ENCODE results near the gene ATP5MG. TPM values are rescaled to one million over a fixed set of nuclear protein-coding genes. Genes with fewer than 3 reads are reported as not detected.
"Not testable (repeated sequence)": the region's sequence is repeated elsewhere in the genome, so short reads cannot be mapped to it uniquely, and the experiment has no call there.

The ATP5MG gene
- polyA plus RNA-seq, 4 donors = 334 to 463 (median 422) TPM

- not testable (repeated sequence) for DNase-seq (ENCODE audit: low read depth in 4 of 4, low spot score in 3 of 4)
Measured at GRCh38 chr11:118402594-118402993, 1.2 kb downstream of the ATP5MG start.

- no peak for DNase-seq (ENCODE audit: low read depth in 4 of 4, low spot score in 3 of 4)
Measured at GRCh38 chr11:118406599-118407166, 5.3 kb downstream of the ATP5MG start.

GRCh38 chr11:118410055-118410745, 8.8 kb downstream of the ATP5MG start:
- DNase-seq (ENCODE audit: low read depth in 4 of 4, low spot score in 3 of 4) = no peak

GRCh38 chr11:118411530-118411929, 10.1 kb downstream of the ATP5MG start:
- DNase-seq (ENCODE audit: low read depth in 4 of 4, low spot score in 3 of 4) = no peak

GRCh38 chr11:118412921-118413320, 11.5 kb downstream of the ATP5MG start:
- DNase-seq (ENCODE audit: low read depth in 4 of 4, low spot score in 3 of 4) = no peak

GRCh38 chr11:118415062-118415738, 13.8 kb downstream of the ATP5MG start:
- DNase-seq (ENCODE audit: low read depth in 4 of 4, low spot score in 3 of 4) = no peak

- DNase-seq (ENCODE audit: low read depth in 4 of 4, low spot score in 3 of 4) = no peak
Measured at GRCh38 chr11:118415739-118416068, 14.3 kb downstream of the ATP5MG start.

GRCh38 chr11:118416900-118417299, 15.5 kb downstream of the ATP5MG start:
- DNase-seq (ENCODE audit: low read depth in 4 of 4, low spot score in 3 of 4) = not testable (repeated sequence)

GRCh38 chr11:118417801-118418200, 16.4 kb downstream of the ATP5MG start:
- DNase-seq (ENCODE audit: low read depth in 4 of 4, low spot score in 3 of 4) = no peak

- DNase-seq (ENCODE audit: low read depth in 4 of 4, low spot score in 3 of 4) = no peak
Measured at GRCh38 chr11:118418766-118419165, 17.4 kb downstream of the ATP5MG start.

GRCh38 chr11:118427707-118428106, 26.3 kb downstream of the ATP5MG start:
- no peak for DNase-seq (ENCODE audit: low read depth in 4 of 4, low spot score in 3 of 4)

GRCh38 chr11:118430956-118431355, 29.6 kb downstream of the ATP5MG start:
- DNase-seq (ENCODE audit: low read depth in 4 of 4, low spot score in 3 of 4) = no peak

GRCh38 chr11:118434123-118434552, 32.7 kb downstream of the ATP5MG start:
- DNase-seq (ENCODE audit: low read depth in 4 of 4, low spot score in 3 of 4) = no peak

- no peak for DNase-seq (ENCODE audit: low read depth in 4 of 4, low spot score in 3 of 4)
Measured at GRCh38 chr11:118434553-118435289, 33.3 kb downstream of the ATP5MG start.

- DNase-seq (ENCODE audit: low read depth in 4 of 4, low spot score in 3 of 4) = peak in 2 of 4 donors; percentile 42
Measured at GRCh38 chr11:118435290-118435892, 34.0 kb downstream of the ATP5MG start.

- peak; percentile 89 to 97 (median 96) for DNase-seq (ENCODE audit: low read depth in 4 of 4, low spot score in 3 of 4)
Measured at GRCh38 chr11:118435893-118436624, 34.7 kb downstream of the ATP5MG start, which contains the start of gene KMT2A. TSS of gene KMT2A (plus strand) at chr11:118436492. CDS start at chr11:118436513, 21 bp downstream.

GRCh38 chr11:118436639-118437207, 35.3 kb downstream of the ATP5MG start:
- no peak for DNase-seq (ENCODE audit: low read depth in 4 of 4, low spot score in 3 of 4)

GRCh38 chr11:118437208-118438125, 36.1 kb downstream of the ATP5MG start:
- peak in 1 of 4 donors; percentile 53 for DNase-seq (ENCODE audit: low read depth in 4 of 4, low spot score in 3 of 4)

Data from left renal pelvis (tissue), 4 donors.